ENCODE results near the gene STRIP2. TPM values are rescaled to one million over a fixed set of nuclear protein-coding genes. Genes with fewer than 3 reads are reported as not detected.

The STRIP2 gene
- total RNA-seq, 1 donor from 2014 or later, result 6.9 TPM

GRCh38 chr7:129501760-129502707 is 67.8 kb downstream of the STRIP2 start, which contains the start of gene SMKR1:
TSS of gene SMKR1 (plus strand) at chr7:129502531. CDS start at chr7:129502825, 294 bp downstream.
- no peak for DNase-seq (ENCODE audit: low read depth)
- peak within 1 kb of the TSS; percentile 59 for H3K4me3 ChIP-seq (ENCODE audit: low read depth, low read length)
- no peak for TF ChIP-seq CTCF (conservative IDR thresholded peaks at IDR 0.05; ENCODE audit: low read depth, low read length)

GRCh38 chr7:129502708-129503685 is 68.8 kb downstream of the STRIP2 start:
- TF ChIP-seq CTCF (conservative IDR thresholded peaks at IDR 0.05; ENCODE audit: low read depth, low read length), result no peak
- no peak for DNase-seq (ENCODE audit: low read depth)
- peak overlapping the region; percentile 59 for H3K4me3 ChIP-seq (ENCODE audit: low read depth, low read length)

GRCh38 chr7:129503725-129504124 is 69.5 kb downstream of the STRIP2 start:
- no peak for DNase-seq (ENCODE audit: low read depth)
- H3K4me3 ChIP-seq (ENCODE audit: low read depth, low read length), result no peak overlapping the region
- TF ChIP-seq CTCF (conservative IDR thresholded peaks at IDR 0.05; ENCODE audit: low read depth, low read length), result no peak

GRCh38 chr7:129512192-129512591 is 78.0 kb downstream of the STRIP2 start:
- H3K4me3 ChIP-seq (ENCODE audit: low read depth, low read length), result no peak overlapping the region
- no peak for TF ChIP-seq CTCF (conservative IDR thresholded peaks at IDR 0.05; ENCODE audit: low read depth, low read length)
- no peak for DNase-seq (ENCODE audit: low read depth)

- TF ChIP-seq CTCF (conservative IDR thresholded peaks at IDR 0.05; ENCODE audit: low read depth, low read length), result no peak
- no peak for DNase-seq (ENCODE audit: low read depth)
These were observed 79.3 kb downstream of the STRIP2 start for GRCh38 chr7:129513546-129513945.

GRCh38 chr7:129514683-129515082 is 80.5 kb downstream of the STRIP2 start:
- no peak overlapping the region for H3K4me3 ChIP-seq (ENCODE audit: low read depth, low read length)
- TF ChIP-seq CTCF (conservative IDR thresholded peaks at IDR 0.05; ENCODE audit: low read depth, low read length), result no peak
- DNase-seq (ENCODE audit: low read depth), result no peak

More at GRCh38 chr7:129513546-129513945, 79.3 kb downstream of the STRIP2 start:
- H3K4me3 ChIP-seq (ENCODE audit: low read depth, low read length), result no peak overlapping the region

Data from epithelial cell of proximal tubule (primary cell).